ENCODE measurements around the gene FXR2.

The FXR2 gene

DNA sequence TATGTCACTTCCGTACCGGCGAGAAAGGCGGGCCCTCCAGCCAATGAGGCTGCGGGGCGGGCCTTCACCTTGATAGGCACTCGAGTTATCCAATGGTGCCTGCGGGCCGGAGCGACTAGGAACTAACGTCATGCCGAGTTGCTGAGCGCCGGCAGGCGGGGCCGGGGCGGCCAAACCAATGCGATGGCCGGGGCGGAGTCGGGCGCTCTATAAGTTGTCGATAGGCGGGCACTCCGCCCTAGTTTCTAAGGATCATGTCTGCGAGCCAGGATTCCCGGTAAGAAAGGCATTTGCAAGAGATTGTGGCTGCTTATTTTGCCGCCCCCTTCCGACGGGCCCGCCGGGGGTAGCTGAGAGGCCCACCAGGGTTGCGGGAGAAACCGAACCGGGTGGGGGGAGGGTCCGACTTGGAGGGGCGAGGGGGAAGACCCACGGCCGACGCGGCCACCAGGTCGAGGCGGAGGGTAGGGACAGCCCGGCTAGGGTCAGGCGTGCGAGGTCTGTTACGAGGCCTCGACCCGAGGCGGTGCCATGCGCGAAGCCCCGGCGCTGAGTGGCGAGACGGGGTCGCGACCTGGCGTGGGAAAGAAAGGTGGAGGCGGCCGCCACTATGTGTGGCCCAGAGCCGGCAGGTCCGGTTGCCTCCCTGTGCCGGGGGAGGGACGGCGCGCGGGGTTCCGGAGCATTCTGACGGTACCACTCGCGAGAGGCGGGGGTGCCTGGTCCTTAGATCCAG is 41.9 kb downstream of the FXR2 start:
- DNase-seq (ENCODE audit: low read depth) = peak; percentile 99

- no peak for DNase-seq (ENCODE audit: low read depth)
Measured at GRCh38 chr17:7572338-7572587, 42.4 kb downstream of the FXR2 start.

GRCh38 chr17:7570351-7570750 is 44.3 kb downstream of the FXR2 start:
- DNase-seq (ENCODE audit: low read depth) = no peak

DNA sequence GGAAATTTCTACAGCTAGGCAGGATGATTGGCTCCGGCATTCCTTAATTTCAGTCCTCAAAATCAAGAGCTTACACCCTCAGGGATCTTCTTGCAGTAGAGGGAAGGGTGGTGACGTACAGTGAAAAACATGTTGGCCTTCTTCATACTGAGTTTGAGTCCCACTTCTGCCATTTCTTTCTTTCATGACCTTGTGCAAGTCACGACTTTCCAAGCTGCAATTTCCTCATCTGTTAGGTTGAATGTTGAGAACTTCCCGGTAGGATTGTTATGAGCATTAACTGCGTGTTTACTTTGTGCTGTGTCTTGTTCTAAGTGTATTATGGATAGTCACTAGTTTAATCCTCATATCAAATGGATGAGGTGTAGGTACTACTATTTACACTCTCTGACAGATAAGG is 45.1 kb downstream of the FXR2 start:
- no peak for DNase-seq (ENCODE audit: low read depth)

DNA sequence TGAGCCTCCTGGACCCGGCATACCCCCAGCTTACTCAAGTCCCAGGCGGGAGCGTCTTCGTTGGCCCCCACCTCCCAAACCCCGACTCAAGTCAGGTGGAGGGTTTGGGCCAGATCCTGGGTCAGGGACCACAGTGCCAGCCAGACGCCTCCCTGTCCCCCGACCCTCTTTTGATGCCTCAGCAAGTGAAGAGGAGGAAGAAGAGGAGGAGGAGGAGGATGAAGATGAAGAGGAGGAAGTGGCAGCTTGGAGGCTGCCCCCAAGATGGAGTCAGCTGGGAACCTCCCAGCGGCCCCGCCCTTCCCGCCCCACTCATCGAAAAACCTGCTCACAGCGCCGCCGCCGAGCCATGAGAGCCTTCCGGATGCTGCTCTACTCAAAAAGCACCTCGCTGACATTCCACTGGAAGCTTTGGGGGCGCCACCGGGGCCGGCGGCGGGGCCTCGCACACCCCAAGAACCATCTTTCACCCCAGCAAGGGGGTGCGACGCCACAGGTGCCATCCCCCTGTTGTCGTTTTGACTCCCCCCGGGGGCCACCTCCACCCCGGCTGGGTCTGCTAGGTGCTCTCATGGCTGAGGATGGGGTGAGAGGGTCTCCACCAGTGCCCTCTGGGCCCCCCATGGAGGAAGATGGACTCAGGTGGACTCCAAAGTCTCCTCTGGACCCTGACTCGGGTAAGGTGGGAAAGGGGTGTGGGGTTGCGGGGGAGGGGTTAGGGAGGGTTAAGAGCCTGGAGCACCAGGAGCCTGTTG is 51.4 kb downstream of the FXR2 start:
- no peak for DNase-seq (ENCODE audit: low read depth)

DNA sequence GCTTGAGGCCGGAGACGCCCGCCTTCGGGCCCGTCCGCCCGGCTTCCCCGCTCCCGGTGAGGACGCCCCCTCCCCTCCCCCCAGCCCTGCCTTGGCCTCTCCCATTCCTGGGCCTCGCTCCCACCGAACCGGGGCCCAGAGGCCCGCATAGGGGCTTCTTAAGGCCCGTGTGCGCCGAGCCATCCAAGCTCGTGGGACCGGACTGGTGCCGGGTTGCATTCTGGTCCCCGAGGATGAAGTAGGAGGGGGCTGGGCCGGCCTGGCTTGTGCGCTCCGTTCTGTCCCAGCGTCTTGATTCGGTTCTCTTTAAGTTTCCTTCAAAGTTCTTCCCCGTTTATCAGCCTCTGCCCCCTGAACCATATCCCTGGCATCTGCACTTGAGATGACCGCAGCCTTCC is 52.5 kb downstream of the FXR2 start:
- DNase-seq (ENCODE audit: low read depth) = no peak

- peak; percentile 89 for DNase-seq (ENCODE audit: low read depth)
Measured at GRCh38 chr17:7561589-7562207, 53.0 kb downstream of the FXR2 start, which contains the start of gene SENP3. TSS of gene SENP3 (plus strand) at chr17:7561919. CDS start at chr17:7563077, 1,158 bp downstream.

DNA sequence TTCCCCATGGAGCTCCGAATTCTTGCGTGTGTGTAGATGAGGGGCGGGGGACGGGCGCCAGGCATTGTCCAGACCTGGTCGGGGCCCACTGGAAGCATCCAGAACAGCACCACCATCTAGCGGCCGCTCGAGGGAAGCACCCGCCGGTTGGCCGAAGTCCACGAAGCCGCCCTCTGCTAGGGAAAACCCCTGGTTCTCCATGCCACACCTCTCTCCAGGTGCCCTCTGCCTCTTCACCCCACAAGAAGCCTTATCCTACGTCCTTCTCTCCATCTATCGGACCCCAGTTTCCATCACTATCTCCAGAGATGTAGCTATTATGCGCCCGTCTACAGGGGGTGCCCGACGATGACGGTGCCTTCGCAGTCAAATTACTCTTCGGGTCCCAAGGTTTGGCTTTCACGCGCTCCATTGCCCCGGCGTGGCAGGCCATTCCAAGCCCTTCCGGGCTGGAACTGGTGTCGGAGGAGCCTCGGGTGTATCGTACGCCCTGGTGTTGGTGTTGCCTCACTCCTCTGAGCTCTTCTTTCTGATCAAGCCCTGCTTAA is 53.6 kb downstream of the FXR2 start:
- peak; percentile 76 for DNase-seq (ENCODE audit: low read depth)

DNA sequence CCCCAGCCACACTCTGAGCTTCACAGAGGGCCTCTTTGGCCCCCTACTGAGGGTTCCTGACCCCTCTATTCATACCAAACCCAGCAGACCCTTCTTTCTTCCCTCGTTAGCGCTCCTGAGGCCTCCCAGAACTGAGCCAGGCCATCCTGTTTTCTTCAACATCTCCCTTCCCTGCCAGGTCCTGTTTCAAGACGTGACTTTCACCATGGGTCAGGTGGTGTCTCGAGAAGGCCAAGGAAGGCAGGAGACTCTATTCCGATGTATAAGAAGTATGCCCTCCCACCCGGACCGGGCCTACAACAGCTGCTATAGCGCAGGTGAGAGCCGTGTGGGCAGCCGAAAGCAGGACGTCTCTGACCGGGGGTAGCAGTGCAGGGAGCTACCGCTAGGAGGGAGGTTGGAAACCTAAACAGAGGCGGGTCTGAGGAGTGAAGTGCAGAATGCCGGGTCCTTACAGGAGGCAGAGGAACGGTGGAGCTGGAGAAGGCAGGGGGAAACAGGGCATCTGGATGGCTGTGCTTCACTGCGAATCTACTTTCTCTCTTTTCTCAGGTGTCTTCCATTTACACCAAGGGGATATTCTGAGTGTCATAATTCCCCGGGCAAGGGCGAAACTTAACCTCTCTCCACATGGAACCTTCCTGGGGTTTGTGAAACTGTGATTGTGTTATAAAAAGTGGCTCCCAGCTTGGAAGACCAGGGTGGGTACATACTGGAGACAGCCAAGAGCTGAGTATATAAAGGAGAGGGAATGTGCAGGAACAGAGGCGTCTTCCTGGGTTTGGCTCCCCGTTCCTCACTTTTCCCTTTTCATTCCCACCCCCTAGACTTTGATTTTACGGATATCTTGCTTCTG is 54.3 kb downstream of the FXR2 start:
- peak; percentile 40 for DNase-seq (ENCODE audit: low read depth)

DNA sequence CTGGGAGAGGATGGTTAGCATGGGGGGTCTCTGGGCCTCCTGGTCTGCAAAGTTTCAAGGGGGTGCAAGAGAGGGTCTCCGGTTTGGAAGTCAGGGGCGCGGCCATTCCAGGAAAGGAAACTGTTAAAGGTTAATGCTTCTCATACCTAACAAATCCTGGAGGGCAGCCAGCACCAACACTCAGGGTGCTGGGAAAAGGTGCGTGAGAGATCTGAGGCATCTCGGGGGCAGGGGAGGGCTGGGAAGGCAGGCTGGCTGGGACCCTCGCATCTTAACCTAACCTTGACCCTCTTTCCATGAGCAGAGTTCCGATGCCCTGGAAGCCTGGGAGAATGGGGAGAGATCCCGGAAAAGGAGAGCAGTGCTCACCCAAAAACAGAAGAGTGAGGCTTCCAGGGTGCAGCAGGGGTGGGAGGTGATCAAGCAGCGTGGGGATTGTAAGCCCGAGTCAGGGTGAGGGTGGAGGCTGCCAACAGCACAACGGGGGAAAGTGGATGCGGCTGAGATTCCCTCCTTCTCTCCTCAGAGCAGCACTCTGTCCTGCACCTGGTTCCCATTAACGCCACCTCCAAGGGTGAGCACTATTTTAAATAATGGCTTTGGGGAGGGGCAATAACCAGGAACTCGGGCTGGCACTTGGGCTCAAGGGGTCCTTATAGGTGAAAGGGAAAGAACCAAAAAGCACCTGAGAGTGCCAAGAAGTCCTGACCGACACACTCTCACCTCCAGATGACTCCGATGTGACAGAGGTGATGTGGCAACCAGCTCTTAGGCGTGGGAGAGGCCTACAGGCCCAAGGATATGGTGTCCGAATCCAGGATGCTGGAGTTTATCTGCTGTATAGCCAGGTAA is 55.2 kb downstream of the FXR2 start:
- DNase-seq (ENCODE audit: low read depth) = no peak

- DNase-seq (ENCODE audit: low read depth) = no peak
Measured at GRCh38 chr17:7558544-7559319, 56.0 kb downstream of the FXR2 start, which contains the start of gene TNFSF13. TSS of gene TNFSF13 (plus strand) at chr17:7558750. CDS start at chr17:7559040, 290 bp downstream.

DNA sequence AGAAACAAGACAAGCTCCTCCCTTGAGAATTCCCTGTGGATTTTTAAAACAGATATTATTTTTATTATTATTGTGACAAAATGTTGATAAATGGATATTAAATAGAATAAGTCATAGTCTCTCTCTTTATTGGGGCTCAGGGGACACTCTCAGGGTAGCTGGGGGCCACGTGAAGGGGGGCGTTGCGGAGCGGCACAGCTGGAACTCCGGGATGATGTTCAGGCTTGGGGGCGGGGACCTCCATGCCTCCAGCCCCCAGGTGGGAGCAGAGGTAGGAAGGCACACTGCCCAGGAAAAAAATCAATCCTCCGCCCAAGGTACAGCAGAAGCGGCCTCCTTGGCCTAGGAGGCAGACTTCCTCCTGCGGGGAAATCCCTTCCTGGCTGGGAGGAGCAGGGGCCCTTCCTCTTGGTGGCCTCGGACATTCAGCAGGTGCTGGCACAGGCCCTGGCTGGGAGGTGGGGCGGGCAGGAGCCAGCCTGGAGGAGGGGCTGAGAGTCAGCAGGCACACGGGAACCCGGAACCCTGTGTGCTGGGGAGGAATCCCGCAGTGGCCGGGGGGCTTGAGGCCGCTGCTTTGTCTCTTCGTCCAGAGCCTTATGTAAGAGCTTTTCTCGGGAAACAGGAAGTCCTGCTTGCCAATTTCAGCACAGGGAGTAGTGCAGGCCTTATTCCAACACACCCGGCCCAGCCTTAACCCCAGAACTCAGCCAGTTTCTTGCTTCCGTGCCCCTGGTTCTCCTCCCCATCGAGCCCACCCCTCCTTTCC is 56.7 kb downstream of the FXR2 start:
- no peak for DNase-seq (ENCODE audit: low read depth)

GRCh38 chr17:7557147-7557764 is 57.4 kb downstream of the FXR2 start:
- DNase-seq (ENCODE audit: low read depth) = no peak

DNA sequence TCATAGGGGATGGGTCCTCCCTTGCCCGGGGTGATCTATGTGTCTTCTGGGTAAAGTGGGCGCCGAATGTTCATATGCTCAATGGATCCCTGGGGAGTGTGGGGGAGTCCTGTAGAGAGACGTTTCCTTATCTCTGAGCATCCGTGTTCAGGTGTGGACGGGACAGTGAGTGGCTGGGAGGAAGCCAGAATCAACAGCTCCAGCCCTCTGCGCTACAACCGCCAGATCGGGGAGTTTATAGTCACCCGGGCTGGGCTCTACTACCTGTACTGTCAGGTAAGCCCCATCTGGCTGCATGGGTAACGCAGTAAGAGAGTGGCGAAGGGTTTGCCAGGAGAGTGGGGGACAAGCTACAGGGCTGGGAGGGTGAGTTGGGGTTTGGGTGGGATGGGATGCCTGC is 58.1 kb downstream of the FXR2 start:
- DNase-seq (ENCODE audit: low read depth) = no peak

DNA sequence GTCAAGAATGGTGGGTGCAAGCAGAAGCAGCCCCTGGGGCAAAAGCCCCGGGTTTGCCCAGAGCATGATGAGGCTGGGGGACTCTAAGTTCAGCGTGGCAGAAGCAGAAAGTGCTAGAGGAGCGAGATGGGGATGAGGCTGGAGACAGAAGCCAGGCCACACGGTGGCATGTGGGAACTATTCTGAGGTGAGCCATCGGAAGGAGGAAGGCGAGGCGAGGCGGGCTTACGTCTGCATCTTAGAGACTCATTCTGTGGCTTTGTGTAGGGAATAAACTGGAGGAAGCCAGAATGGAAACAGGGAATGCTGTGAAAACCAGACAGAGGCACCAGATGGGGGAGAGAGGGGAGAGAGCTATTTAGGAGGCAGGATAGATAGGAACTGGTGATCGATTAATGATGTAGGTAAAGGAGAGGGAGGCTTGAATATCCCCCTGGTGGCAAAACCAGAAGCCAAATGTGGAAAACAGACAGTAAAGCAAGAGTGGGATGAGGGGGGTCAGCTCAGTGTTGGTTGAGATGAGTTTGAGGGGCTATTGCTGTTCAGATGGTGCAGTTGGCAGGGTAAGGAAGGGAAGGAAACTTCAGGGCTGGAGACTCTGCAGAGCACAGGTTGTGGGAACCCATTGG is 59.3 kb downstream of the FXR2 start:
- no peak for DNase-seq (ENCODE audit: low read depth)

GRCh38 chr17:7553356-7553755 is 61.3 kb downstream of the FXR2 start:
- DNase-seq (ENCODE audit: low read depth) = no peak

DNA sequence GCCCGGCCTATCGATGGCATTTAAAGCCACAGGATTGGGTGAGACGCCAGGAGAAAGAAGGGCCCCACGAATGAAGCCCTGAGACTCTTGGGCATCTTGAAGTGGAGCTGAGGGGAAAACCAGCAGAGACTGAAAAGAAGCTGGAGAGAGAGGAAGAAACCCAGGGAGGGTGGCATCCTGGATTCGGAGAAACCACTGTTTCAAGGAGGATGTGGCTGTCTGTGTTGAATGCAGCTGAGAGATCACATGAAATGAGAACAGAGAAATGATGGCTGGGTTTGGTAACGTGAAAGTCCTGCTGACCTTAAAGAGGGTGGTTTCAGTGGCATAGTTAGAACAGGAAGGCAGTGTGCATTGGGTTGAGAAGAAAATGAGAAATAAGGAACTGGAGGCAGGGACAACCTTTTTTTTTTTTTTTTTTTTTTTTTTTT is 62.1 kb downstream of the FXR2 start:
- no peak for DNase-seq (ENCODE audit: low read depth)

GRCh38 chr17:7551396-7551795 is 63.3 kb downstream of the FXR2 start:
- DNase-seq (ENCODE audit: low read depth) = no peak

- no peak for DNase-seq (ENCODE audit: low read depth)
Measured at GRCh38 chr17:7550344-7550743, 64.4 kb downstream of the FXR2 start.
